K562 (cell line): Measurements from ENCODE around the gene APLP1. TPM values are rescaled to one million over a fixed set of nuclear protein-coding genes. Genes with fewer than 3 reads are reported as not detected.
A peak's percentile ranks its signal among the peaks of the same experiment; 100 is the strongest.

Source experiments
- CHD2 ChIP-seq: IDR thresholded peaks from 2 replicates; pipeline ENCODE4 v1.6.1; 2011; ENCODE audit warnings: low read depth, low read length
- EP300 ChIP-seq: IDR thresholded peaks from 2 replicates; pipeline ENCODE4 v1.6.1; 2012; ENCODE audit warnings: low read length, improper control_type of control experiment
- FOXM1 ChIP-seq, 2 experiments: fragments of 450-650 bp in 1 of 2; sonication (generic) in 1 of 2; formaldehyde crosslinking in 1 of 2; IDR thresholded peaks; 2 replicates each; pipeline versions ENCODE4 v1.6.1 to v1.9.0; 2017 to 2022; ENCODE audit warnings: low read depth in 2 of 2, mild to moderate bottlenecking in 2 of 2, missing genetic modification reagents in 1 of 2, moderate library complexity in 1 of 2
- KAT2B ChIP-seq: IDR thresholded peaks from one replicate; pipeline ENCODE4 v1.6.1; 2012; ENCODE audit warnings: low read depth, mild to moderate bottlenecking, control low read depth, inconsistent platforms, low read length, moderate library complexity
- KLF10 ChIP-seq: fragments of 250-450 bp; sonication (Bioruptor Pico); IDR thresholded peaks from 2 replicates; pipeline ENCODE4 v1.6.1; 2021; ENCODE audit warnings: matching md5 sums
- TGIF2 ChIP-seq: sonication (generic); formaldehyde crosslinking; IDR thresholded peaks from 2 replicates; pipeline ENCODE4 v1.8.1; 2022; ENCODE audit warnings: mild to moderate bottlenecking, missing genetic modification reagents, moderate library complexity
- TRIM28 ChIP-seq: fragments of 450-650 bp; IDR thresholded peaks from 2 replicates; pipeline ENCODE4 v1.6.1; 2017
- YY1 ChIP-seq, 3 experiments: IDR thresholded peaks; 2 replicates each; pipeline ENCODE4 v1.6.1; 2011; ENCODE audit warnings: low read length in 2 of 3, mild to moderate bottlenecking in 2 of 3, moderate library complexity in 2 of 3, borderline replicate concordance in 1 of 3, control low read depth in 1 of 3, low read depth in 1 of 3; ENCODE audit not compliant: insufficient read depth in 3 of 3, insufficient replicate concordance in 2 of 3, control insufficient read depth in 1 of 3, insufficient read length in 1 of 3; ENCODE audit errors: extremely low read depth in 1 of 3
- ZBTB17 ChIP-seq: fragments of 450-650 bp; formaldehyde crosslinking; IDR thresholded peaks from 2 replicates; pipeline ENCODE4 v1.4.0; 2020; ENCODE audit warnings: mild to moderate bottlenecking
- ZBTB8A ChIP-seq: fragments of 450-650 bp; IDR thresholded peaks from 2 replicates; pipeline ENCODE4 v1.6.1; 2018; ENCODE audit warnings: mild to moderate bottlenecking, moderate library complexity; ENCODE audit not compliant: partially characterized antibody
- ZNF133 ChIP-seq: fragments of 250-450 bp; sonication (Bioruptor Pico); IDR thresholded peaks from 2 replicates; pipeline ENCODE4 v1.4.0; 2020; ENCODE audit warnings: mild to moderate bottlenecking
- ZNF143 ChIP-seq: sonication (generic); formaldehyde crosslinking; IDR thresholded peaks from 2 replicates; pipeline ENCODE4 v1.9.0; 2022; ENCODE audit warnings: mild to moderate bottlenecking, missing genetic modification reagents
- ZNF41 ChIP-seq: fragments of 250-450 bp; sonication (Bioruptor Pico); conservative IDR thresholded peaks from 2 replicates; pipeline ENCODE4 v1.4.0; 2020; ENCODE audit warnings: mild to moderate bottlenecking
- ZNF57 ChIP-seq: fragments of 450-650 bp; formaldehyde crosslinking; IDR thresholded peaks from 2 replicates; pipeline ENCODE4 v1.4.0; 2020; ENCODE audit warnings: mild to moderate bottlenecking, moderate library complexity
- polyA plus RNA-seq, 8 experiments: library from polyadenylated mRNA; depleted of rRNA in 4 of 8; stranded (reverse) in 5 of 8; unstranded in 3 of 8; fragments of >200 nt; fragmentation: Nextera tagmentation in 2 of 8; fragmentation: Illumina TruSeq in 1 of 8; extraction: Ambion mirVana in 2 of 8; extraction: Trizol in 1 of 8; gene quantifications; 2 replicates each; pipeline versions ENCODE4 v1.2.1 to v1.2.3, GENCODE V29; 2011 to 2014; ENCODE audit warnings: inconsistent platforms in 1 of 8, missing spikeins in 1 of 8
- total RNA-seq, 7 experiments: library from RNA; depleted of rRNA in 6 of 7; stranded (reverse); fragments of >200 nt in 6 of 7; fragmentation: Illumina TruSeq in 2 of 7; extraction: Trizol in 2 of 7; gene quantifications; 2 replicates each; pipeline versions ENCODE4 v1.2.1 to v1.2.3, GENCODE V29; 2011 to 2021; ENCODE audit warnings: low replicate concordance in 1 of 7
- TF ChIP-seq, protein P1 (sequence below), 2 experiments: fragments of 450-650 bp; IDR thresholded peaks; 2 replicates each; pipeline ENCODE4 v1.6.1; 2018; ENCODE audit warnings: mild to moderate bottlenecking in 2 of 2, low read depth in 1 of 2; ENCODE audit not compliant: partially characterized antibody in 2 of 2
- TF ChIP-seq, protein P2 (sequence below): fragments of 250-450 bp; sonication (Bioruptor Pico); IDR thresholded peaks from 2 replicates; pipeline ENCODE4 v1.8.0; 2021; ENCODE audit warnings: moderate library complexity, mild to moderate bottlenecking, inconsistent platforms

Gene APLP1
- total and polyA plus RNA-seq, 9 of the 15 experiments (the other 6 are each of a cell fraction or from before 2014, with no cell fraction given) = 0.69 to 9.9 (median 4.7) TPM

GRCh38 chr19:35872180-35872579 lies 3.8 kb downstream of the APLP1 start (continued):
- TF ChIP-seq, protein P1, sequence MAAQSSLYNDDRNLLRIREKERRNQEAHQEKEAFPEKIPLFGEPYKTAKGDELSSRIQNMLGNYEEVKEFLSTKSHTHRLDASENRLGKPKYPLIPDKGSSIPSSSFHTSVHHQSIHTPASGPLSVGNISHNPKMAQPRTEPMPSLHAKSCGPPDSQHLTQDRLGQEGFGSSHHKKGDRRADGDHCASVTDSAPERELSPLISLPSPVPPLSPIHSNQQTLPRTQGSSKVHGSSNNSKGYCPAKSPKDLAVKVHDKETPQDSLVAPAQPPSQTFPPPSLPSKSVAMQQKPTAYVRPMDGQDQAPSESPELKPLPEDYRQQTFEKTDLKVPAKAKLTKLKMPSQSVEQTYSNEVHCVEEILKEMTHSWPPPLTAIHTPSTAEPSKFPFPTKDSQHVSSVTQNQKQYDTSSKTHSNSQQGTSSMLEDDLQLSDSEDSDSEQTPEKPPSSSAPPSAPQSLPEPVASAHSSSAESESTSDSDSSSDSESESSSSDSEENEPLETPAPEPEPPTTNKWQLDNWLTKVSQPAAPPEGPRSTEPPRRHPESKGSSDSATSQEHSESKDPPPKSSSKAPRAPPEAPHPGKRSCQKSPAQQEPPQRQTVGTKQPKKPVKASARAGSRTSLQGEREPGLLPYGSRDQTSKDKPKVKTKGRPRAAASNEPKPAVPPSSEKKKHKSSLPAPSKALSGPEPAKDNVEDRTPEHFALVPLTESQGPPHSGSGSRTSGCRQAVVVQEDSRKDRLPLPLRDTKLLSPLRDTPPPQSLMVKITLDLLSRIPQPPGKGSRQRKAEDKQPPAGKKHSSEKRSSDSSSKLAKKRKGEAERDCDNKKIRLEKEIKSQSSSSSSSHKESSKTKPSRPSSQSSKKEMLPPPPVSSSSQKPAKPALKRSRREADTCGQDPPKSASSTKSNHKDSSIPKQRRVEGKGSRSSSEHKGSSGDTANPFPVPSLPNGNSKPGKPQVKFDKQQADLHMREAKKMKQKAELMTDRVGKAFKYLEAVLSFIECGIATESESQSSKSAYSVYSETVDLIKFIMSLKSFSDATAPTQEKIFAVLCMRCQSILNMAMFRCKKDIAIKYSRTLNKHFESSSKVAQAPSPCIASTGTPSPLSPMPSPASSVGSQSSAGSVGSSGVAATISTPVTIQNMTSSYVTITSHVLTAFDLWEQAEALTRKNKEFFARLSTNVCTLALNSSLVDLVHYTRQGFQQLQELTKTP (IDR thresholded peaks at IDR 0.05; ENCODE audit: low read depth in 1 of 2, partially characterized antibody in 2 of 2) = peak in 1 of 2 experiments; percentile 92
- TF ChIP-seq YY1 (IDR thresholded peaks at IDR 0.05; ENCODE audit: borderline replicate concordance in 1 of 3, control insufficient read depth in 1 of 3, extremely low read depth in 1 of 3, insufficient read depth in 3 of 3, insufficient read length in 1 of 3, insufficient replicate concordance in 2 of 3, low read depth in 1 of 3, low read length in 2 of 3) = peak in 1 of 3 experiments; percentile 67
- TF ChIP-seq KLF10 (CRISPR knock-in tag) = no peak
- TF ChIP-seq TRIM28 = no peak
- no peak for TF ChIP-seq ZBTB17 (CRISPR knock-in tag)
- TF ChIP-seq CHD2 = no peak
- peak; percentile 71 for TF ChIP-seq ZNF143 (CRISPR knock-in tag)
- TF ChIP-seq KAT2B = no peak
- TF ChIP-seq ZNF57 (CRISPR knock-in tag) = no peak
- no peak for TF ChIP-seq TGIF2
- TF ChIP-seq EP300 = no peak
- no peak for TF ChIP-seq ZNF41 (CRISPR knock-in tag)
- no peak for TF ChIP-seq FOXM1 (IDR thresholded peaks at IDR 0.05; ENCODE audit: low read depth)
- TF ChIP-seq FOXM1 (CRISPR knock-in tag; IDR thresholded peaks at IDR 0.05; ENCODE audit: low read depth) = no peak
- no peak for TF ChIP-seq ZBTB8A
- TF ChIP-seq, protein P2, sequence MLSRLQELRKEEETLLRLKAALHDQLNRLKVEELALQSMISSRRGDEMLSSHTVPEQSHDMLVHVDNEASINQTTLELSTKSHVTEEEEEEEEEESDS = no peak
- TF ChIP-seq ZNF133 (CRISPR knock-in tag) = no peak
- TF ChIP-seq, all 486 proteins: peak for 6
